ENCODE measurements around the gene MATN3.

The MATN3 gene

GRCh38 chr2:20035955-20036666 is 23.6 kb upstream of the MATN3 start:
- no peak for DNase-seq

GRCh38 chr2:20034821-20035220 is 22.4 kb upstream of the MATN3 start:
- no peak for DNase-seq

GRCh38 chr2:20034218-20034617 is 21.8 kb upstream of the MATN3 start:
- no peak for DNase-seq

GRCh38 chr2:20033322-20033721 is 20.9 kb upstream of the MATN3 start:
- DNase-seq, result no peak

GRCh38 chr2:20030224-20030623 is 17.8 kb upstream of the MATN3 start:
- no peak for DNase-seq

- no peak for DNase-seq
These were observed 15.4 kb upstream of the MATN3 start for GRCh38 chr2:20027705-20028434.

GRCh38 chr2:20027260-20027677 is 14.8 kb upstream of the MATN3 start:
- no peak for DNase-seq

GRCh38 chr2:20025065-20025786 is 12.8 kb upstream of the MATN3 start:
- DNase-seq, result no peak

- DNase-seq, result no peak
These were observed 11.2 kb upstream of the MATN3 start for GRCh38 chr2:20023688-20024087.

- no peak for DNase-seq
These were observed 9.0 kb upstream of the MATN3 start for GRCh38 chr2:20021405-20022009.

GRCh38 chr2:20019747-20020146 is 7.3 kb upstream of the MATN3 start:
- no peak for DNase-seq

- no peak for DNase-seq
These were observed 6.2 kb upstream of the MATN3 start for GRCh38 chr2:20018601-20019152.

GRCh38 chr2:20016346-20016745 is 3.9 kb upstream of the MATN3 start:
- DNase-seq, result no peak

- DNase-seq, result no peak
These were observed 3.1 kb upstream of the MATN3 start for GRCh38 chr2:20015482-20016083.

- DNase-seq, result no peak
These were observed 820 bp upstream of the MATN3 start for GRCh38 chr2:20013126-20013849.

GRCh38 chr2:20012032-20012281 is 511 bp downstream of the MATN3 start:
- DNase-seq, result no peak

GRCh38 chr2:20011276-20012031 is 1.0 kb downstream of the MATN3 start:
- DNase-seq, result no peak

GRCh38 chr2:20008703-20009102 is 3.8 kb downstream of the MATN3 start:
- DNase-seq, result no peak

- no peak for DNase-seq
These were observed 6.5 kb downstream of the MATN3 start for GRCh38 chr2:20005891-20006470.

GRCh38 chr2:20005067-20005627 is 7.3 kb downstream of the MATN3 start:
- no peak for DNase-seq

GRCh38 chr2:20001361-20001863 is 11.1 kb downstream of the MATN3 start:
- no peak for DNase-seq

Data from activated CD4-positive, CD25-positive, alpha-beta regulatory T cell treated with anti-CD3 and anti-CD28 coated beads, Interleukin-2, amount 50 U/mL, for 72 hours (primary cell).